Endothelial cell of umbilical vein (primary cell): ENCODE data around the gene HIVEP3. TPM values are rescaled to one million over a fixed set of nuclear protein-coding genes. Genes with fewer than 3 reads are reported as not detected.

Experiments used
- BruUV-seq: library from RNA; stranded (reverse); fragments of 400-500 nt; replicated peaks from 2 replicates; lab custom pipeline; 2021; lab: Mats Ljungman, UMichigan
- CTCF ChIA-PET: fragments of 300-600, 350-600 bp; sonication (Branson Sonifier 250); formaldehyde crosslinking; loops from one replicate; lab custom pipeline; 2021; ENCODE audit warnings: antibody characterized with exemption, inconsistent platforms; lab: Charles Lee
- POLR2A ChIA-PET: fragments of 300-600, 350-600 bp; sonication (Branson Sonifier 250); formaldehyde crosslinking; loops from one replicate; lab custom pipeline; 2021; ENCODE audit warnings: antibody characterized with exemption, inconsistent platforms; lab: Charles Lee
- DNase-seq: peaks from one replicate; pipeline ENCODE4 v3.0.0-alpha.2; 2011; ENCODE audit warnings: low read depth, low spot score
- FAIRE-seq: peaks from 2 replicates; lab custom pipeline; 2011; peaks lifted over from hg19 to GRCh38; lab: Jason Lieb, UNC
- H2AFZ ChIP-seq: 2 replicates; pipeline ENCODE4 v1.6.0; 2012; ENCODE audit warnings: low read depth, low read length, control low read depth, inconsistent platforms
- H3K27ac ChIP-seq: 2 replicates; pipeline ENCODE4 v1.5.1; 2011; ENCODE audit warnings: low read depth, mild to moderate bottlenecking, control low read depth, low read length, moderate library complexity; ENCODE audit not compliant: insufficient read depth
- H3K27me3 ChIP-seq, 2 experiments: 2 replicates each; pipeline versions ENCODE4 v1.6.0 to v1.6.1; 2011; ENCODE audit warnings: low read length in 2 of 2, mixed read lengths in 1 of 2; ENCODE audit not compliant: control insufficient read depth in 2 of 2, insufficient read depth in 2 of 2
- H3K36me3 ChIP-seq, 2 experiments: 2 replicates in 1 of 2; 3 replicates in 1 of 2; pipeline ENCODE4 v1.5.1; 2011; ENCODE audit warnings: low read length in 2 of 2, mild to moderate bottlenecking in 1 of 2, moderate library complexity in 1 of 2; ENCODE audit not compliant: control insufficient read depth in 2 of 2, insufficient read depth in 2 of 2; ENCODE audit errors: extremely low read depth in 1 of 2
- H3K4me1 ChIP-seq: 3 replicates; pipeline ENCODE4 v1.5.1; 2011; ENCODE audit warnings: mild to moderate bottlenecking, low read length; ENCODE audit not compliant: control insufficient read depth, insufficient read depth; ENCODE audit errors: extremely low read depth
- H3K4me2 ChIP-seq: 2 replicates; pipeline ENCODE4 v1.6.1; 2011; ENCODE audit warnings: low read length, control low read depth, mixed read lengths; ENCODE audit not compliant: insufficient read depth
- H3K4me3 ChIP-seq, 3 experiments: fragments of 200-600 bp in 1 of 3; sonication (generic), shearing (Covaris generic) in 1 of 3; replicated peaks in 1 of 3; 2 replicates each; pipeline ENCODE4 v1.5.1; 2011 to 2016; ENCODE audit warnings: control low read depth in 3 of 3, low read length in 3 of 3, mild to moderate bottlenecking in 2 of 3, inconsistent platforms in 1 of 3, low read depth in 1 of 3, moderate library complexity in 1 of 3; ENCODE audit not compliant: insufficient read depth in 1 of 3
- H3K79me2 ChIP-seq: 2 replicates; pipeline ENCODE4 v1.6.0; 2012; ENCODE audit warnings: low read length, inconsistent platforms; ENCODE audit not compliant: control insufficient read depth, insufficient read depth
- H3K9ac ChIP-seq: replicated peaks from 2 replicates; pipeline ENCODE3; 2011; ENCODE audit warnings: low read length, control low read depth; ENCODE audit not compliant: insufficient read depth; ENCODE audit errors: extremely low read depth
- H3K9me1 ChIP-seq: replicated peaks from 3 replicates; pipeline ENCODE4 v1.6.0; 2011; ENCODE audit warnings: mild to moderate bottlenecking, low read length; ENCODE audit not compliant: control insufficient read depth, insufficient read depth; ENCODE audit errors: extremely low read depth
- H3K9me3 ChIP-seq: replicated peaks from 2 replicates; pipeline ENCODE4 v1.5.1; 2012; ENCODE audit warnings: low read length, inconsistent platforms; ENCODE audit not compliant: control insufficient read depth, insufficient read depth
- H4K20me1 ChIP-seq: replicated peaks from 2 replicates; pipeline ENCODE3; 2011; ENCODE audit warnings: mild to moderate bottlenecking, low read length; ENCODE audit not compliant: control insufficient read depth, insufficient read depth; ENCODE audit errors: extremely low read depth
- EZH2 ChIP-seq: IDR thresholded peaks from 2 replicates; pipeline ENCODE4 v1.6.1; 2012; ENCODE audit warnings: borderline replicate concordance, low read depth, mild to moderate bottlenecking, moderate library complexity, low read length, inconsistent platforms; ENCODE audit not compliant: severe bottlenecking
- FOS ChIP-seq: IDR thresholded peaks from 2 replicates; pipeline ENCODE4 v1.6.1; 2011; ENCODE audit warnings: mild to moderate bottlenecking, low read length, moderate library complexity, borderline replicate concordance; ENCODE audit not compliant: insufficient read depth
- GATA2 ChIP-seq: IDR thresholded peaks from 2 replicates; pipeline ENCODE4 v1.7.0; 2011; ENCODE audit warnings: low read depth, mild to moderate bottlenecking, moderate library complexity, mixed read lengths, low read length; ENCODE audit not compliant: insufficient read length, insufficient read depth
- JUN ChIP-seq: IDR thresholded peaks from 2 replicates; pipeline ENCODE4 v1.6.1; 2011; ENCODE audit warnings: borderline replicate concordance, low read depth; ENCODE audit not compliant: insufficient read length, insufficient read depth
- MYC ChIP-seq: IDR thresholded peaks from one replicate; pipeline ENCODE4 v1.6.1; 2011; ENCODE audit warnings: mild to moderate bottlenecking, low read depth, low read length
- POLR2A ChIP-seq: IDR thresholded peaks from 2 replicates; pipeline ENCODE4 v1.6.1; 2012; ENCODE audit warnings: low read depth, mild to moderate bottlenecking, control low read depth, low read length
- POLR2AphosphoS5 ChIP-seq: IDR thresholded peaks from 2 replicates; pipeline ENCODE4 v1.6.1; 2012; ENCODE audit warnings: low read depth, mild to moderate bottlenecking, control low read depth, low read length, moderate library complexity; ENCODE audit not compliant: insufficient read depth
- dilution Hi-C: fragments of 300-500 bp; cut with MboI; formaldehyde crosslinking; loops from one replicate; pipeline ENCODE4 v1.15.0; 2019; ENCODE audit warnings: low sequenced_read_pairs; ENCODE audit not compliant: extremely low pct_ligation_motif_present
- intact Hi-C: fragments of 100-400 bp; cut with micrococcal nuclease; formaldehyde crosslinking; loops from one replicate; pipeline ENCODE4 v1.10.0; 2022
- polyA plus RNA-seq, 4 experiments: library from polyadenylated mRNA; depleted of rRNA in 3 of 4; stranded (reverse) in 3 of 4; unstranded in 1 of 4; fragments of >200 nt; gene quantifications; 2 replicates each; pipeline versions ENCODE4 v1.2.1 to v1.2.3, GENCODE V29; 2011 to 2012; ENCODE audit warnings: missing spikeins in 1 of 4
- total RNA-seq: library from RNA; stranded (reverse); gene quantifications from 2 replicates; pipeline ENCODE4 v1.2.3, GENCODE V29; 2021
- TF ChIP-seq, protein P1 (sequence below): IDR thresholded peaks from 2 replicates; pipeline ENCODE4 v1.6.1; 2011; ENCODE audit not compliant: insufficient read depth, insufficient read length
- TF ChIP-seq, protein P2 (sequence below), 2 donors: IDR thresholded peaks; 1 replicate in 1 of 2; 2 replicates in 1 of 2; pipeline ENCODE4 v1.5.1; 2011; ENCODE audit warnings: low read length in 2 of 2, mild to moderate bottlenecking in 2 of 2, moderate library complexity in 2 of 2, control low read depth in 1 of 2, inconsistent platforms in 1 of 2, low read depth in 1 of 2; ENCODE audit not compliant: insufficient read depth in 1 of 2; ENCODE audit errors: extremely low read depth in 1 of 2

The HIVEP3 gene
- total and polyA plus RNA-seq, 2 donors (not counting 3 experiments of a cell fraction or from before 2014, with no cell fraction given): 3.4 to 4.0 TPM

DNA sequence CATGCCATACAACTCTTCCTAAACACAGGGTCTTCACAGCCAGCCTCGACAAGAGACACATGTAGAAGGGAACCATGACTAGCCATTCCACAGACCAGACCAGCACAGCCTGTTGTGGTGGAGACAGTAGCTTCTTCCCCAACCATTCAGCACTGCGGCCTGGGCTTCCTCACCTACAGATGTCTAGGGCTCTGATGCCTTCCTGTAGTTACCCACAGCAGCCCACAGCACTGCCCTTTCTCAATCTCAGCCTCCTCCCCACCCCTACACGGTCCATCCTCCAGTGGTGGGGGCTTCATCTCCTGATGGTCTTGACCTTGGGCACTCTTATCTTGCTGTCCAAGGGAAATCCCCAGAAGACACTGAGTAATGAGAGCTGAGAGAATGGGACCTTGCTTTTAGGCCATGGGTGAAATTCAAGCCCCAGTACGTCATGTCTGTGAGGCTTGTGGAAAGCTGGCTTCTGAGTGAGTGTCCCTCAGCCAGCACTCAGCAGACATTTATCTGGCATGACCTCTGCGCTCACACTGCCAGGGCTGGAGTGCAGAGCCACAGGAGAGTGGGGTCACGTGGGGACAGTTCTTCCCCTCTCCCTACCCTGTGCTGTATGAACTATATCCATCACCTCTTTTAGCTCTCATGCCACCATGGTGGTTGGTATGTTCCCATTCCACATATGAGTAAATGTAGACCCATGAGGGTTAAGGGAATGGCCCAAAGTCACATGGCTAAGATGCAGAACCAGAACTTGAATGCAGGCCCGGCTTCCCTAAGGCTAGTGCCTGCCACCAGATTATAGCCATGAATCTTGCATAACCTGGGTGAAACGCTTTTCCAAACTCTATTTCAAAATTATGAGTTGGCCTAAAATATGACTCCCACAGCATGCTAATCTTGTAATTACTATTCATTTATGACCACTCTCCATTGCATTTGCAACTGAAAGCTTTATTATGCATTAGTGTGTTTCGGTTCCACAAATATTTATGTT is 104.7 kb downstream of the HIVEP3 start:
- Histone ChIP-seq H3K27ac (no peak overlapping the region), H3K9me3 (no peaks in the 10 kb centered on the region), H3K27me3 (no peaks in the 10 kb centered on the region), H2AFZ (no peak overlapping the region), H4K20me1 (no peaks in the 10 kb centered on the region), H3K79me2 (no peaks in the 10 kb centered on the region), H3K4me1 (peaks cover 17% of the 10 kb centered on the region), H3K4me3 (no peak overlapping the region), H3K9me1 (no peaks in the 10 kb centered on the region), H3K9ac (no peak overlapping the region), H3K36me3 (no peaks in the 10 kb centered on the region), H3K4me2 (no peak overlapping the region)
- intact Hi-C loops (loop anchor here (2.0 to 10.0 kb wide), 3 partner anchors 49 to 331 kb away; no protein-coding TSS in a partner anchor), dilution Hi-C loops (no loop called here)
- TF ChIP-seq MYC (no peak), POLR2A (no peak), GATA2 (no peak), POLR2AphosphoS5 (no peak), JUN (no peak)
- no peak for DNase-seq
- ChIA-PET CTCF (interaction anchor here (1.2 to 2.6 kb wide), 3 partner anchors 55 to 241 kb away, joined by 3 to 22 read pairs (median 3); no protein-coding TSS in a partner anchor), POLR2A (no interaction called here)
- no peak for FAIRE-seq
- no TSS peak for BruUV-seq

DNA sequence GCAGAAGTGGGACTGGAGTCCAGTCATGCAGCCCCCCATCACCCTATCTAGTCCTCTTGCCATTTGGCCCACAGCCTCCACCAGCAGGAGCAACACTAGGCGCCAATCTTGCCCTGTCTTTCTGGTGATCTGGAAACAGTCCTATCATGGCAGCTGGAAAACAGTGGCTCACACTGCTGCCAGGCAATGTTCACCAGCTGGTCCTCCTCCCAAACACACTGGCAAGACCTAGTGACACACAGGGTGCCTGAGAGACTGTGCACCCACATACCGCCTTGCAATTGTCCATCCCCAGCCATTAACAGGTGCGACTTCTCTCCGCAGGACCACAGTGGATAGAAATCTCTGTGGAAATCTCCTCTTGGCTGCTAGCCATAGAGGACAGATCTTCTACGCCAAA is 105.5 kb downstream of the HIVEP3 start:
- no peaks in the 10 kb centered on the region for H4K20me1 ChIP-seq
- H3K79me2 ChIP-seq: no peaks in the 10 kb centered on the region
- no peaks in the 10 kb centered on the region for H3K36me3 ChIP-seq
- no peak overlapping the region for H3K4me3 ChIP-seq
- intact Hi-C loops: loop anchor here (2.0 to 10.0 kb wide), 3 partner anchors 50 to 332 kb away; no protein-coding TSS in a partner anchor
- H3K9me3 ChIP-seq: no peaks in the 10 kb centered on the region
- no peak overlapping the region for H3K4me2 ChIP-seq
- dilution Hi-C loops: no loop called here
- no peaks in the 10 kb centered on the region for H3K27me3 ChIP-seq
- no peaks in the 10 kb centered on the region for H3K9me1 ChIP-seq
- no TSS peak for BruUV-seq
- H2AFZ ChIP-seq: no peak overlapping the region
- CTCF ChIA-PET: interaction anchor here (1.2 to 2.6 kb wide), 4 partner anchors 22 to 240 kb away, joined by 3 to 22 read pairs (median 5); no protein-coding TSS in a partner anchor
- TF ChIP-seq, protein P1, sequence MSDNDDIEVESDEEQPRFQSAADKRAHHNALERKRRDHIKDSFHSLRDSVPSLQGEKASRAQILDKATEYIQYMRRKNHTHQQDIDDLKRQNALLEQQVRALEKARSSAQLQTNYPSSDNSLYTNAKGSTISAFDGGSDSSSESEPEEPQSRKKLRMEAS: no peak
- TF ChIP-seq EZH2: no peak
- no peak for TF ChIP-seq JUN
- TF ChIP-seq POLR2A: no peak
- TF ChIP-seq, protein P2, sequence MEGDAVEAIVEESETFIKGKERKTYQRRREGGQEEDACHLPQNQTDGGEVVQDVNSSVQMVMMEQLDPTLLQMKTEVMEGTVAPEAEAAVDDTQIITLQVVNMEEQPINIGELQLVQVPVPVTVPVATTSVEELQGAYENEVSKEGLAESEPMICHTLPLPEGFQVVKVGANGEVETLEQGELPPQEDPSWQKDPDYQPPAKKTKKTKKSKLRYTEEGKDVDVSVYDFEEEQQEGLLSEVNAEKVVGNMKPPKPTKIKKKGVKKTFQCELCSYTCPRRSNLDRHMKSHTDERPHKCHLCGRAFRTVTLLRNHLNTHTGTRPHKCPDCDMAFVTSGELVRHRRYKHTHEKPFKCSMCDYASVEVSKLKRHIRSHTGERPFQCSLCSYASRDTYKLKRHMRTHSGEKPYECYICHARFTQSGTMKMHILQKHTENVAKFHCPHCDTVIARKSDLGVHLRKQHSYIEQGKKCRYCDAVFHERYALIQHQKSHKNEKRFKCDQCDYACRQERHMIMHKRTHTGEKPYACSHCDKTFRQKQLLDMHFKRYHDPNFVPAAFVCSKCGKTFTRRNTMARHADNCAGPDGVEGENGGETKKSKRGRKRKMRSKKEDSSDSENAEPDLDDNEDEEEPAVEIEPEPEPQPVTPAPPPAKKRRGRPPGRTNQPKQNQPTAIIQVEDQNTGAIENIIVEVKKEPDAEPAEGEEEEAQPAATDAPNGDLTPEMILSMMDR (IDR thresholded peaks at IDR 0.05; ENCODE audit: extremely low read depth in 1 of 2, insufficient read depth in 1 of 2, low read depth in 1 of 2, low read length in 2 of 2): no peak
- no peak for TF ChIP-seq FOS
- TF ChIP-seq POLR2AphosphoS5: no peak
- DNase-seq: no peak
- peak overlapping the region; percentile 95 for H3K27ac ChIP-seq
- POLR2A ChIA-PET: interaction anchor here (0.7 kb wide), 1 partner anchor 18 kb away, joined by 7 read pairs; no protein-coding TSS in a partner anchor
- no peak overlapping the region for H3K9ac ChIP-seq
- FAIRE-seq: no peak
- peaks cover 17% of the 10 kb centered on the region for H3K4me1 ChIP-seq
